CD4-positive, alpha-beta T cell treated with Interleukin-15 for 1 hour (primary cell): ENCODE data around the gene F11.
"Not testable (repeated sequence)": the region's sequence is repeated elsewhere in the genome, so short reads cannot be mapped to it uniquely, and the experiment has no call there.

Source experiments
- DNase-seq: peaks from one replicate; pipeline ENCODE4 v3.0.0-alpha.2; 2020

Gene F11

DNA sequence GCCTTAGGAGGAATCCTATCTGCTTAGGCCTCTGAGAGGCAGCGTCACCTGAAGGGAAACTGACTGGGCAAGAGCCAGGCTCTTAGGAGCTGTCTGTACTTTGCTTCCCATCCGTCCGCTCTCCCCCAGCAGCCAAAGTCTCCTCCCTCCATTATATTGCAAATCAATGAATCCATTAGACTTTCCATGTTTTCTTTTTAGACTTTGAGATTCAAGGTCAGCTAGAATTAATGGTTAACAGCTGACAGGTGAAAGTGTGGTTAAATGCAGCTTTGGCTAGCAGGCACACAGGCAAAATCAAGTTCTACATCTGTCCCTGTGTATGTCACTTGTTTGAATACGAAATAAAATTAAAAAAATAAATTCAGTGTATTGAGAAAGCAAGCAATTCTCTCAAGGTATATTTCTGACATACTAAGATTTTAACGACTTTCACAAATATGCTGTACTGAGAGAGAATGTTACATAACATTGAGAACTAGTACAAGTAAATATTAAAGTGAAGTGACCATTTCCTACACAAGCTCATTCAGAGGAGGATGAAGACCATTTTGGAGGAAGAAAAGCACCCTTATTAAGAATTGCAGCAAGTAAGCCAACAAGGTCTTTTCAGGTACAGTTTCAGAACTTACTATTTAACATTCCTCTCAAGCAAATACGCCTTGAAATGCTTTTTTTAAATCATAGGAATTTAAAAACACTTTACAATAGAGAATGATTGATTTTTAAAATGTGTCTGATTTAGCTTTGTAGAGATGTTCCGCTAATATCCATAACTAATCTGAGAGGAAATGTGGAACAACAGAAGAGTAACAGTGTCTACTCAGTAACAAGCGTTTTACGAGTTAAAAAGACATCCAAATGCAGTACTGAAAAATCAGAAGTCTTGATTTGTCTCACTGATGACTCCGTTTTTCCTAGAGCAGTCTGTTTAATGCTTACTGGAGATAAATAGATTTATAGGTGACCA is at the start of gene F11:
F11 (plus strand) TSS at position 507 of the 970 bp plus-strand sequence. CDS start 948 bp downstream, outside the sequence.
- no peak for DNase-seq

GRCh38 chr4:186216465-186217024 is 49.4 kb upstream of the F11 start:
- no peak for DNase-seq

DNA sequence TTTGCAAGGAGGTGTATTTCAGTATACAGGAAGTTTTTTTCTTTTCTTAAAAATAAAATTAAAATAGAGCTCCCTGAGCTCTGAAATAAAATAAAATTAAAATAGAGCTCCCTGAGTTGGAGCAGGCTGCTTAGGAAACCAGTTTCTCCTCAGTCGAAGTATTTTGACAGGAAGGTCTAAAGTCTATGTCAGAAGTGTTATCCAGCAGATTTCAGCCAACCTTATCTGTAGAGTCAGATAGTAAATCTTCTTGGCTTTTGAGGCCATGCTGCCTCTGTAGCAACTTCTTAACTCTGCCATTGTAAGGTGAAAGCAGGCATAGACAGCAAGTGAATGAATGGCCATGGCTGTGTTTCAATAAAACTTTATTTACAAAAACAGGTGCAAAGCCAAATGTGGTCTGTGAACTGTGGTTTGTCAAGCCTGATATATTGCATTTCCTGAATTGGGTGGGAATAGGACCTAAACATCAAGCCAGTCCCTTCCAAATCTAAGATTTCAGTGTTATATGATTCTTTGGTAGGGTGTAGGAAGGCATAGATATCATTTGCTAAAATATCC is 48.2 kb upstream of the F11 start:
- DNase-seq = no peak

DNA sequence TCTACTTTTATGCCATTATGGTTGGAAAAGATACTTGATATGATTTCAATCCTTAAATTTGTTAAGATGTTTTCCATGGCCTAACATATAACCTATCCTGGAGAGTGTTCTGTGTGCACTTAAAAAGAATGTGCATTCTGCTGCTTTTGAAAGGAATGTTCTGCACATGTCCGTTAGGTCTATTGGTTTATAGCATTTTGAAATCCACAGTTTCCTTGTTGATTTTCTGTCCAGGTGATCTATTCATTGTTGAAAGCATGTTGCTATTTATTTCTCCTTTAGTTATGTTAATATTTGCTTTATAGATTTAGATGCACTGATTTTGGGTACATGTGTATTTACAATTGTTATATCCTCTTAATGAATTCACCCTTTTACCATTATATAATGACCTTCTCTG is 44.4 kb upstream of the F11 start:
- DNase-seq = no peak

- no peak for DNase-seq
These were observed 40.1 kb upstream of the F11 start for GRCh38 chr4:186225848-186226247.

DNA sequence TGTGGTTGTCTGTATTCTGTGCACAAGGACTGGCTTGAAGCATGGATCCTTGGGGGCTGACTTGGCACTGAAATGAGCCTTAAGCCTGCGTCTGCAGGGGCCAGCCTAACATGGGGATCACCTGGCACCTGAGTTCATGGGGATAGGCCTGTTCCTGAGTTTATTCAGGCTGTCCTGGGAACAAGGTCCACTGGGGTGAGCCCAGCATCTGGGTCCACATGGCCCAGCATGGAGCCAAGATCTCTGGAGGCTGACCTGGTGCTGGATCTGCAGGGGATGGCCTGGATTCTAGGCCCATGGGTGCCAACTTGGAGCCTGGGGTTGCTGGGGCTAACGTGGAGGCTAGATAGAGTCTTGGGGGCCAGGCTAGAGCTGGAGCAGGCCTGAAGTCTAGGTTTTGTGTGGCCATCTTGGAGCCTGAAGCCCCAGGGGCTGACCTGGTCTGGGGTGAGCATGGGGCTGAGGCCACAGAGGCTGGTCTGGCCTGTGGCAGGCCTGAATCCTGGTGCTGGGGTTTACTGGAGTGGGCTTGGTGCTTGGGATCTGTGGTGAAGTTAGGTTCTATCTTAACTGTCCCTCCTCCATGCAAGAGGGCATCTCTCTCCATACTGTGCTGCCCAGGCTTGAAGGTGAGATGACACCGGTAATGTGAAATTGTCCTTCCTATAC is 39.3 kb upstream of the F11 start:
- DNase-seq = no peak

GRCh38 chr4:186227221-186227620 is 38.8 kb upstream of the F11 start, which contains the start of gene KLKB1:
KLKB1 (plus strand) TSS chr4:186227507; CDS start chr4:186228196, 689 bp downstream.
- no peak for DNase-seq

DNA sequence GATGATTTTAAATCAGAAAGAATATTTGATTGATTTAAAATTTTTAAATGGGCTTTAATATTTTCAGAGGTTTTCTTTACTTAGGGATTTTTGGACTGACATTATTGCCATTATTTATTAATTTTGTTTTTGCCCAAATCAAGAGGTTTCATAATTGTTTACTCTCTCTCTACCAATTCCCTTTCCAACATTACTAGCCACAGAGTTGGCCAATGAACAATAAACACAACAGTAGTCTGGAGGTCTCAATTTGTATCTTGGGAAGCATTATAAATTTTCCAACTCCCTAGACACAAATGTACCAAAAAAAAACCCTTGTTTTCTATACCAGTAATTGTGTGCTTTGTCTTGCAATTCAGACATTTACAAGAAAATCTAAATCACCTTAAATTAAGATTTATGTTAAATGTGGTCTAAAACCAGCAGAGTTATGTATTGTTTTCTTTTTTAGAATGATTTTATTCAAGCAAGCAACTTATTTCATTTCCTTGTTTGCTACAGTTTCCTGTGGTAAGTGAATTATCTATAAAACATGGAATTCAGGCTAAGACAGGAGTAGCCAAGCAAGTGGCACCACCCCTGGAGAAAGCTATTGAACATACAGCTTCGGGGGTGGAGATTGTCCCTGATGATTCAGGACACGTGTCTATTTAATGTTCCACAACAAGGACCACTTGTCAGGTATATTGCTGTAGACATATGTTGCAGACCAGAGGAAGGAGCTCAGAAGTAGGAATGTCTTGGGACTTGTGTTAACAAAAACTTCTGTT is 38.1 kb upstream of the F11 start:
- no peak for DNase-seq

GRCh38 chr4:186228514-186228894 is 37.5 kb upstream of the F11 start:
- no peak for DNase-seq

GRCh38 chr4:186234367-186234766 is 31.6 kb upstream of the F11 start:
- DNase-seq = no peak

DNA sequence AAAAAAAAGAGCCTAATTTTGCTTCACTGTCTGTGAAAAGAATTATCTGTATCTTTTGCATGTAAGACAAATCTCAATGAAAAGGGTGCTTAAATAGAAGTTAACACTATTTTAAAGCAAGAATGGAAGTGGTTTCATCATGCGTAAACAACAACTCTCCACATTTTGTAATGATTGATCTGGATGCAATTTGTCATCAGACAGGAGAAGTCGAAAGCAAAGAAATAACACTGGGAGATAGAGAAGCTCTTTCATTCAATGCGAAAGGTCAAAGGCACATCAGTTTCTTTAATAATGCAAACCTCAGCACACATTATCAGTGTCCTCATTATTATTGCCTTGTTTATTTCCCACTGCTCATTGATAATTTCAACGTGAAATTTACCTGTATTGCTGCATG is 29.9 kb upstream of the F11 start:
- no peak for DNase-seq

DNA sequence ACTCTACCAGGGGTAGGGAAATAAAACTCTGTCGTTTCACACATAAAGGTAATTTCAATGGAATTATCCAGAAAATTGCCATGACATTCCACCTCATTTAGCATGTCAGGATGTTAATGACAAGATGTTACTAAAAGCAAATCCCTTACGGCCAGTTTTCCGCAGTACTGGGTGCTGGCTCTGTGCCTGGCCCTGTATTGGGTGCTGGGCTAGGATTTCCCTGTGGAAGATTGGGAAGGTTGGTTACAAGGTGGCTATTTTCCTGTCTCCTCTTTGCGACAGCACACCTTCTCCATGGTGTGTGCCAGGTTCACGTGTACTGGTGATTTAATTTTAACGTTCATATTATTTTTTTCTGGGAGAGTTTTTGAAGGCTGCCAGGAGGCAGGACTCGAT is 25.5 kb upstream of the F11 start:
- no peak for DNase-seq

DNA sequence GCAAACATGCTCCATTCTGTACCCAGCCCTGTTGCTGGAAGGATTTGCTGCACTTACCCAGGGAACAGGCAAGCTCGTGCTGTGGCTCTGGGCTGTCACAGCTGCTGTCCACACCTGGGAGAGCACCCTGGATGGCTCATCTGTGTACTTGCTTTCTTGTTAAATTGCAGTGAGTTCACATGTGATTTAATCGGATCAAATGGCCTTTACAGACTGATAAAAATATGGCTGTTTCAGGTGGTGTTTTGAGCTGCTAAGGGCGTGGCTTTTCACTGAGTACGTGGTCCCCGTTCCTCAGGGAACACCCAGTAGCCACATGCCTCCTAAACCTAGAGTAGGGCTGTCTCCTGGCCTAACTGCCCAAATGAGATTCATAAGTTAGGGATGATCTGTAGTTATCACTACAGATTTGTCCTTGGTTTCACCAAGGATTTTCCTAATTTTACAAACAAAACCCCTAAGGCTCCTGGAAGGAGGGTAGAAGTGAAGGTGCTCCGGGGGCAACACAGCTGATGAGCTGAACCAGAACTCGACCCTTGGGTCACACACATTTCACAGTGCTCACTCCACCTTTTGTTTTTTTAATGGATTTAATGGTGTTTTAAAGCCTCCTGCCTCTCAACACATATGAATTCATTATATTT is 25.0 kb upstream of the F11 start:
- no peak for DNase-seq

DNA sequence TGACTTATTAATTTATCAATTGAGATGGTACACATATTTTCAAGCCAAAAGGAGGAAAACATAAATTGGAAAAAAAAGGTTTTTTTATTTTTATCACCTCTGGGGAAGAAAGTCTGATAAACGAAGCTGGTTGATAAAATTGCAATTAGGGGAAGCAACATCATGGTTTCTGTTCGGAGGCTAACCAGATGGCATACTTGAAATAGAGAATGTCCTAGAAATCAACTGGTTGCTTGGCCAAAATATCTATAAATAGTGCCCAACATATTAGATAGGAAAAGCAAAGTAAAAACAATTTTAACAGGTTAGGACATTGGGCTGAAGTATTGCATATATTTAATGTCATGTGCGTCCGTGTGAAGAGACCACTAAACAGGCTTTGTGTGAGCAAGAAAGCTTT is 24.4 kb upstream of the F11 start:
- DNase-seq = no peak

- not testable (repeated sequence) for DNase-seq
These were observed 24.0 kb upstream of the F11 start for GRCh38 chr4:186242031-186242430.

- no peak for DNase-seq
These were observed 22.7 kb upstream of the F11 start for GRCh38 chr4:186243331-186243730.

DNA sequence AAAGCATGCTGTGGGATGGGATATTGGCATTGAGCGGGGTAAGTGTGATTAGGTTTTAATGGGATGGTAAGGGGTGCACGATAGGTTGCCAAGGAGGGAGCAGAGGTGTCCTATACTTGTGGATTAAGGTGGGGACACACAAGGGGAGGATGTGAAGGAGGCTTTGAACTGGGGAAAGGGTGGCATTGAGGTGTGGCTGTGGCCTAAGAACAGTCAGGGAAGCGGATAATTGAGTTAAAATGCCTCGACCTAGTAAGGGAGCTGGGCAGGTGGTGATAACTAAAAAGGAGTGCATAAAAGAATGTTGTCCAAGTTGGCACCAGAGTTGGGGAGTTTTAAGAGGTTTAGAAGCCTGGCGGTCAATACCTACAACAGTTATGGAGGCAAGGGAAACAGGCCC is 21.2 kb upstream of the F11 start:
- no peak for DNase-seq

DNA sequence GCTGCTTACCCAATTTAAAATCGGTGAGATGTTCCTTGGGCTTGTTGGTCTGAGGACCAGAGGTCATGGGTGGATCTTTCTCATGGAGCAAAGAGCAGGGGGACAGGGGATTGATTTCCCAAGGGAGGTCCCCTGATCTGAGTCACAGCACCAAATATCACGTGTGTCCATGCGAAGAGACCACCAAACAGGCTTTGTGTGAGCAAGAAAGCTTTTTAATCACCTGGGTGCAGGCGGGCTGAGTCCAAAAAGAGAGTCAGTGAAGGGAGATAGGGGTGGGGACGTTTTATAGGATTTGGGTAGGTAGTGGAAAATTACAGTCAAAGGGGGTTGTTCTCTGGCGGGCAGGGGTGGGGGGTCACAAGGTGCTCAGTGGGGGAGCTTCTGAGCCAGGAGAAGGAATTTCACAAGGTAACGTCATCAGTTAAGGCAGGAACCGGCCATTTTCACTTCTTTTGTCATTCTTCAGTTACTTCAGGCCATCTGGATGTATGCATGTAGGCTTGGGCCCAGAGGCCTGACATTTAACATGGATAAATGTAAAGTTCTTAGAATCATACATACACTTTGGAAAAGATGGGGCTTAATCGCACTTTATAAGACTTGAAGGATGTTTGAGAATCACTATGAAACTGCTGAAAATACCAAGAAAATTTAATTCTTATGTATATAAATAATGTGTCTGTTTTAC is 18.8 kb upstream of the F11 start:
- not testable (repeated sequence) for DNase-seq

DNA sequence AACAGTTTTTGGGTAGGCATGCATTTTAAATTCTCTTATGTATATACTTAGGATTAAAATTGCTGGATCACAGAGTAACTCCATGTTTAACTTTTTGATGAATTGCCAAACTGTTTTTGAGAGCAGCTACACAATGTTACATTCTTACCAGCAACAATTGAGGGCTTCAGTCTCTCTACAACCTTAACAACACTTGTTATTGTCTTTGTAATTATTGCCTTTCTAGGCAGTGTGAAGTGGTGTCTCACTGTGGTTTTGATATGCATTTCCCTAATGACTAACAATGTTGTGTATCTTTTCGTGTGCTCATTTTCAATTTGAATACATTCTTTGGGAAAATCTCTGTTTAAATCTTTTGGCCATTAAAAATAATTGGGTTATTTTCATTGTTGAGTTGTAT is 17.3 kb upstream of the F11 start:
- no peak for DNase-seq

DNA sequence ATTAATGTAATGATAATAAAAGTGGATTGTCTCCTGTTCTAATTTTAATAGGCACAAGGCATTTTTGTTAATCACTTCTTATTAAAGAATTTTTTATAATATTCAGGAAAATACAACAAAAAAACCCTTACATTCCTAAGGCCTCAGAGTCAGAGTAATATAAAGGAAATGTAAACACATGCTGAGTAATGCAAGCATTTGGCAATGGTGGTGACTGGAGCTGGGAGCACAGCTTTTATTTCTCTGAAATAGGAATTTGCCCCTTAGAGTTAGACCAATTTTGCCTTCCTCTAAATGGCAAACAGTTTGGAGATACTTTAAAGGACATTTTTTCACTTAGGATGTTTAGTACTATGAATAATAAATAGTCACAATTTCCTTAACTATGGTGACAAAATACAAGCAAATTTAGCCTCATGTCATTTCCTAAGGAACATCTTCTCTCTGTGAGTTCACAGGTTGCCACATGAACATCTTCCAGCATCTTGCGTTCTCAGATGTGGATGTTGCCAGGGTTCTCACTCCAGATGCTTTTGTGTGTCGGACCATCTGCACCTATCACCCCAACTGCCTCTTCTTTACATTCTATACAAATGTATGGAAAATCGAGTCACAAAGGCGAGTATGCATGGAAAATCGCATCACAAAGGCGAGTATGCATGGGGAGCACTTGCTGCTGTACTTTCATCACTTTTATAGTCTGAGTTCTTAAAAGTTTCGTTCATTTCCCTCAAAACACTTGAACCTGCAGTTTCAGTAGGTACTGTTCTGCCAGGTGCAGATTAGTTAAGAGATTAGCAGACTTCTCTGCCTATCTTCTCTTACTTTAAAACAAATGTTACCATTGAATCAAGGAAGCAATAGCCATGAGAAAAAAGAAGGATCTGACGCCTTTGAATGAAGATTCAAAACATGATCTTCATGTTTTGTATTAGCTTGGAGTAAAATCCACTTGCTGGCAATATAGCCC is 15.9 kb upstream of the F11 start:
- DNase-seq = no peak
